KG1 (cell line): ENCODE data around the gene TP53TG3E.
"Not testable (repeated sequence)": the region's sequence is repeated elsewhere in the genome, so short reads cannot be mapped to it uniquely, and the experiment has no call there.

ENCODE experiments used
- DNase-seq: peaks from one replicate; lab custom pipeline; 2025; lab: John Stamatoyannopoulos, UW

The TP53TG3E gene, protein sequence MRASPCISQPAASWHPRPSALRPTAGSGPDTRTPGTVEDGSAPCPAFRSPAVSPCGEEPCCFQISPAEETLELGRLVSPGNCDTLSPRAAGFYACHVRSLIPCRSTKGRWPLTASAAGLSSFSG

DNA sequence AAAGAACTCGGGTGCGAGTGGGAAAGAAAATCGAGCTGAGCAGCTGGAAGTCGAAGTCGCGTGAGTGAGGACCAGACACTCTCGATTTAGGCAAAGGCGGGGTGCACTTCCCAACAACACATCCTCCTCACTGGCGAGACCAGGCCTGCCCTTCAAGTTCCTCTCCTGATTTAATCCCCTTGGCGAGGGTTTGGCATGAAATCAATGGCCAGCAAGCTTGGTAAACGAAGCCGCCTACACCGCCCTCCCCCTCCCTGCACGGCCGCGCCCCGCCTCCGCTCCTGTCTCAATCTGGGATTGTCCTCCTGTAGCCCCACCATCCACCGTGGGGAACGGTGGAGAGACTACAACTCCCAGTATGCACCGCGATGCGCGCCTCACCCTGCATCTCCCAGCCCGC lies at the start of gene TP53TG3E:
Gene TP53TG3E (plus strand): TSS at position 301 of the 400 bp plus-strand sequence. CDS start 68 bp downstream, at position 369.
- DNase-seq = not testable (repeated sequence)

DNA sequence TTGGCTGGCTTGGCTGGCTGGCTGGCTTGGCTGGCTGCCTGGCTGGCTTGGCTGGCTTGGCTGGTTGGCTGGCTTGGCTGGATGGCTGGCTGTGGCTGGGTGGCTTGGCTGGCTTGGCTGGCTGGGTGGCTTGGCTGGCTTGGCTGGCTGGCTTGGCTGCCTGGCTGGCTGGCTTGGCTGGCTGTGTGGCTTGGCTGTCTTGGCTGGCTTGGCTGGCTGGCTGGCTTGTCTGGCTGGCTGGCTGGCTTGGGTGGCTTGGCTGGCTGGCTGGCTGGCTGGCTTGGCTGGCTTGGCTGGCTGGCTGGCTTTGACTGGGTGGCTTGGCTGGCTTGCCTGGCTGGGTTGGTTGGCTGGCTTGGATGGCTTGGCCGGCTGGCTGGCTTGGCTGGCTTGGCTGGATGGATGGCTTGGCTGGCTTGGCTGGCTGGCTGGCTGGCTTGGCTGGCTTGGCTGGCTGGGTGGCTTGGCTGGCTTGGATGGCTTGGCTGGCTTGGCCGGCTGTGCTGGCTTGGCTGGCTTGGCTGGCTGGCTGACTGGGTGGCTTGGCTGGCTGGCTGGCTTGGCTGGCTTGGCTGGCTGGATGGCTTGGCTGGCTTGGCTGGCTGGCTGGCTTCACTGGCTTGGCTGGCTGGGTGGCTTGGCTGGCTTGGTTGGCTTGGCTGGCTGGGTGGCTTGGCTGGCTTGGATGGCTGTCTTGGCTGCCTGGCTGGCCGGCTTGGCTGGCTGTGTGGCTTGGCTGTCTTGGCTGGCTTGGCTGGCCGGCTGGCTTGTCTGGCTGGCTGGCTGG lies 32.3 kb downstream of the TP53TG3E start:
- DNase-seq = not testable (repeated sequence)

DNA sequence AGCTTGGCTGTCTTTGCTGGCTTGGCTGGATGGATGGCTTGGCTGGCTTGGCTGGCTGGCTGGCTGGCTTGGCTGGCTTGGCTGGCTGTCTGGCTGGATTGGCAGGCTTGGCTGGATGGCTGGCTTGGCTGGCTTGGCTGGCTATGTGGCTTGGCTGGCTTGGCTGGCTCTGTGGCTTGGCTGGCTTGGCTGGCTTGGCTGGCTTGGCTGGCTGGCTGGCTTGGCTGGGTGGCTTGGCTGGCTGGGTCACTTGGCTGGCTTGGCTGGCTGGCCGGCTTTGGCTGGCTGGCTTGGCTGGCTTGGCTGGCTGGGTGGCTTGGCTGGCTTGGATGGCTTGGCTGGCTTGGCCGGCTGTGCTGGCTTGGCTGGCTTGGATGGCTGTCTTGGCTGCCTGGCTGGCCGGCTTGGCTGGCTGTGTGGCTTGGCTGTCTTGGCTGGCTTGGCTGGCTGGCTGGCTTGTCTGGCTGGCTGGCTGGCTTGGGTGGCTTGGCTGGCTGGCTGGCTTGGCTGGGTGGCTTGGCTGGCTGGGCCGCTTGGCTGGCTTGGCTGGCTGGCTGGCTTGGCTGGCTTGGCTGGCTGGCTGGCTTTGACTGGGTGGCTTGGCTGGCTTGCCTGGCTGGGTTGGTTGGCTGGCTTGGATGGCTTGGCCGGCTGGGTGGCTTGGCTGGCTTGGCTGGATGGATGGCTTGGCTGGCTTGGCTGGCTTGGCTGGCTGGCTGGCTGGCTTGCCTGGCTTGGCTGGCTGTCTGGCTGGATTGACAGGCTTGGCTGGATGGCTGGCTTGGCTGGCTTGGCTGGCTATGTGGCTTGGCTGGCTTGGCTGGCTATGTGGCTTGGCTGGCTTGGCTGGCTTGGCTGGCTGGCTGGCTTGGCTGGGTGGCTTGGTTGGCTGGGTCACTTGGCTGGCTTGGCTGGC lies 33.8 kb downstream of the TP53TG3E start:
- not testable (repeated sequence) for DNase-seq

DNA sequence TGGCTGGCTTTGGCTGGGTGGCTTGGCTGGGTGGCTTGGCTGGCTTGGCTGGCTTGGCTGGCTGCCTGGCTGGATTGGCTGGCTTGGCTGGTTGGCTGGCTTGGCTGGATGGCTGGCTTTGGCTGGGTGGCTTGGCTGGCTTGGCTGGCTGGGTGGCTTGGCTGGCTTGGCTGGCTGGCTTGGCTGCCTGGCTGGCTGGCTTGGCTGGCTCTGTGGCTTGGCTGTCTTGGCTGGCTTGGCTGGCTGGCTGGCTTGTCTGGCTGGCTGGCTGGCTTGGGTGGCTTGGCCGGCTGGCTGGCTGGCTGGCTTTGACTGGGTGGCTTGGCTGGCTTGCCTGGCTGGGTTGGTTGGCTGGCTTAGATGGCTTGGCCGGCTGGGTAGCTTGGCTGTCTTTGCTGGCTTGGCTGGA lies 34.4 kb downstream of the TP53TG3E start:
- DNase-seq = not testable (repeated sequence)

DNA sequence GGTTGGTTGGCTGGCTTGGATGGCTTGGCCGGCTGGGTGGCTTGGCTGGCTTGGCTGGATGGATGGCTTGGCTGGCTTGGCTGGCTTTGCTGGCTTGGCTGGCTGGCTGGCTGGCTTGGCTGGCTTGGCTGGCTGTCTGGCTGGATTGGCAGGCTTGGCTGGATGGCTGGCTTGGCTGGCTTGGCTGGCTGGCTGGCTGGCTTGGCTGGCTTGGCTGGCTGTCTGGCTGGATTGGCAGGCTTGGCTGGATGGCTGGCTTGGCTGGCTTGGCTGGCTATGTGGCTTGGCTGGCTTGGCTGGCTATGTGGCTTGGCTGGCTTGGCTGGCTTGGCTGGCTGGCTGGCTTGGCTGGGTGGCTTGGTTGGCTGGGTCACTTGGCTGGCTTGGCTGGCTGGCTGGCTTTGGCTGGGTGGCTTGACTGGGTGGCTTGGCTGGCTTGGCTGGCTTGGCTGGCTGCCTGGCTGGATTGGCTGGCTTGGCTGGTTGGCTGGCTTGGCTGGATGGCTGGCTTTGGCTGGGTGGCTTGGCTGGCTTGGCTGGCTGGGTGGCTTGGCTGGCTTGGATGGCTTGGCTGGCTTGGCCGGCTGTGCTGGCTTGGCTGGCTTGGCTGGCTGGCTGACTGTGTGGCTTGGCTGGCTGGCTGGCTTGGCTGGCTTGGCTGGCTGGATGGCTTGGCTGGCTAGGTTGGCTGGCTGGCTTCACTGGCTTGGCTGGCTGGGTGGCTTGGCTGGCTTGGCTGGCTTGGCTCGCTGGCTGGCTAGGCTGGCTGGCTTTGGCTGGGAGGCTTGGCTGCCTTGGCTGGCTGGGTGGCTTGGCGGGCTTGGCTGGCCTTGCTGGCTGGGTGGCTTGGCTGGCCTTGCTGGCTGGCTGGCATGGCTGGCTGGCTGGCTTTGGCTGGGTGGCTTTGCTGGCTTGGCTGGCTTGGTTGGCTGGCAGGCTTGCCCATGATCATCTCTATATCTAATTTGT lies 35.3 kb downstream of the TP53TG3E start:
- DNase-seq = not testable (repeated sequence)
